ENCODE results near the gene CLCN1. TPM values are rescaled to one million over a fixed set of nuclear protein-coding genes. Genes with fewer than 3 reads are reported as not detected.
A peak's percentile ranks its signal among the peaks of the same experiment; 100 is the strongest.

Gene CLCN1
- total and polyA plus RNA-seq, 10 donors: 0.06 to 0.54 (median 0.08) TPM; not detected in 3

- Histone ChIP-seq H3K36me3 (no peaks in the 10 kb centered on the region), H3K27me3 (replicated peaks in 1 of 7) (no peaks in the 10 kb centered on the region), H3K4me1 (peaks cover 11 to 34% (median 22%) of the 10 kb centered on the region in 6 donors), H3K9me3 (no peaks in the 10 kb centered on the region), H3K27ac (peak overlapping the region; percentile 36 to 76 (median 64)), H3K4me3 (peak overlapping the region in 2 of 8 donors; percentile 1 to 34)
- WGBS, 5 donors: 41 to 58% (median 50%) methylated on average over 8 of the region's 8 CpGs
- DNase-seq: no peak
- intact Hi-C loops (cut with DNase I; ENCODE audit: low total_unique reads): no loop called here
- no peak for TF ChIP-seq POLR2A (IDR thresholded peaks at IDR 0.05)
- no peak for TF ChIP-seq POLR2AphosphoS5 (IDR thresholded peaks at IDR 0.05)
- TF ChIP-seq CTCF (IDR thresholded peaks at IDR 0.05 in 8 of 11, conservative IDR thresholded peaks at IDR 0.05 in 3 of 11): no peak
Measured at GRCh38 chr7:143279186-143280098, 36.5 kb upstream of the CLCN1 start.

GRCh38 chr7:143280160-143280559 lies 35.8 kb upstream of the CLCN1 start:
- intact Hi-C loops (cut with DNase I; ENCODE audit: low total_unique reads): no loop called here
- no peaks in the 10 kb centered on the region for H3K9me3 ChIP-seq
- no peaks in the 10 kb centered on the region for H3K27me3 ChIP-seq (replicated peaks in 1 of 7)
- no peaks in the 10 kb centered on the region for H3K36me3 ChIP-seq
- no peak for DNase-seq
- peaks cover 11 to 35% (median 22%) of the 10 kb centered on the region in 6 donors for H3K4me1 ChIP-seq
- peak overlapping the region in 2 of 8 donors; percentile 1 to 34 for H3K4me3 ChIP-seq
- peak overlapping the region; percentile 36 to 76 (median 64) for H3K27ac ChIP-seq
- TF ChIP-seq CTCF (IDR thresholded peaks at IDR 0.05 in 8 of 11, conservative IDR thresholded peaks at IDR 0.05 in 3 of 11): no peak
- WGBS, 5 donors: 49 to 73% (median 54%) methylated on average over 1 of the region's 1 CpG

GRCh38 chr7:143280566-143280965 lies 35.3 kb upstream of the CLCN1 start:
- intact Hi-C loops (cut with DNase I; ENCODE audit: low total_unique reads): no loop called here
- WGBS, 5 donors: 66 to 85% (median 76%) methylated on average over 2 of the region's 2 CpGs
- H3K27ac ChIP-seq: peak overlapping the region in 5 of 8 donors; percentile 60 to 76 (median 71)

More at GRCh38 chr7:143280566-143280965, 35.3 kb upstream of the CLCN1 start:
- H3K36me3 ChIP-seq: no peaks in the 10 kb centered on the region
- no peaks in the 10 kb centered on the region for H3K9me3 ChIP-seq
- H3K27me3 ChIP-seq (replicated peaks in 1 of 7): no peaks in the 10 kb centered on the region
- H3K4me1 ChIP-seq: peaks cover 11 to 35% (median 22%) of the 10 kb centered on the region in 6 donors
- TF ChIP-seq POLR2AphosphoS5 (IDR thresholded peaks at IDR 0.05) (no peak), CTCF (IDR thresholded peaks at IDR 0.05 in 8 of 11, conservative IDR thresholded peaks at IDR 0.05 in 3 of 11) (no peak), POLR2A (IDR thresholded peaks at IDR 0.05) (no peak)
- no peak overlapping the region for H3K4me3 ChIP-seq
- no peak for DNase-seq
